ENCODE results near the gene TGOLN2.

Gene TGOLN2

DNA sequence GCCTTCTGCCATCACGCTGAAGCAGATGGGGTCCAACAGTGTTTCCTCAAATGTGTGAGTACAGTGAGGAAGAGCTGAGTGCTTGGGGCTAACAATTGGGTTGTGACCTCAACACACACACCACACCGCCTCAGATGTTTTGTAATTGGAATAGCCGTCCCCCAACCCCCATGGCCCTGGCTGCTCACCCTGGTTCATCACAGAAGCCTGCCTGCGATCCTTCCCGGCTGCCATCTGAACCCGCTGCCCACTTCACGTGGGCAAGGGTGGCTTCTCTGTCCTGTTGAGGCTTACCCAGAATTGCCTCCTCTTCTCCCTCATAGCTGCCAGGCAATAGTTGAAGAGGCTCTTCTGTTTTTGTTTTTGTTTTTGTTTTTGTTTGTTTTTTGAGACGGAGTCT lies 44.1 kb downstream of the TGOLN2 start:
- peak overlapping the region; percentile 42 for H3K14ac ChIP-seq (ENCODE audit: low read length)
- H3K27me3 ChIP-seq (ENCODE audit: control insufficient read depth in 3 of 3, insufficient read depth in 3 of 3, low read depth in 1 of 3, low read length in 3 of 3), result no peaks in the 10 kb centered on the region
- H2BK120ac ChIP-seq (ENCODE audit: low read depth, low read length), result no peak overlapping the region
- no peak overlapping the region for H3K9ac ChIP-seq (ENCODE audit: low read depth, low read length, poor library complexity)
- H2AK5ac ChIP-seq (ENCODE audit: low read depth, low read length), result no peak overlapping the region
- H3K4me1 ChIP-seq (ENCODE audit: control insufficient read depth in 2 of 2, insufficient read depth in 1 of 2, low read depth in 1 of 2, low read length in 2 of 2), result peaks cover 2 to 6% of the 10 kb centered on the region in 2 donors
- no peak overlapping the region for H2BK5ac ChIP-seq (ENCODE audit: low read length)
- no peak overlapping the region for H4K91ac ChIP-seq (ENCODE audit: low read depth, low read length, poor library complexity)
- no peaks in the 10 kb centered on the region for H3K9me3 ChIP-seq (replicated peaks in 1 of 2; ENCODE audit: control insufficient read depth in 2 of 2, insufficient read depth in 1 of 2, low read depth in 1 of 2, low read length in 2 of 2)
- H3K23ac ChIP-seq (ENCODE audit: low read depth, low read length, poor library complexity), result no peak overlapping the region
- H3K79me1 ChIP-seq (ENCODE audit: low read depth, low read length), result no peaks in the 10 kb centered on the region
- no peak overlapping the region for H2AFZ ChIP-seq (ENCODE audit: low read length)
- H3K18ac ChIP-seq (ENCODE audit: low read length), result no peak overlapping the region
- no peak overlapping the region for H2BK15ac ChIP-seq (ENCODE audit: low read length)
- H3K27ac ChIP-seq (replicated peaks; ENCODE audit: low read length), result no peak overlapping the region
- H3K36me3 ChIP-seq (replicated peaks in 1 of 2; ENCODE audit: control insufficient read depth in 2 of 2, insufficient read depth in 2 of 2, low read length in 2 of 2), result peaks cover 2 to 16% of the 10 kb centered on the region in 2 donors
- H3K4me2 ChIP-seq (ENCODE audit: insufficient read depth, low read length, poor library complexity, severe bottlenecking), result no peak overlapping the region
- no peak overlapping the region for H3K4me3 ChIP-seq (ENCODE audit: low read length in 2 of 2)
- H4K8ac ChIP-seq (ENCODE audit: low read depth, low read length), result no peak overlapping the region
- WGBS, 2 donors (ENCODE audit: extremely low coverage in 2 of 2, insufficient read length in 2 of 2, insufficient replicate concordance in 1 of 2), result no CpG with 5 or more reads among the region's 8 CpGs
- no peak overlapping the region for H2BK12ac ChIP-seq (ENCODE audit: low read length)
- DNase-seq (ENCODE audit: low spot score), result no peak
- H3K4ac ChIP-seq (ENCODE audit: low read length), result no peak overlapping the region

GRCh38 chr2:85282914-85283313 lies 44.9 kb downstream of the TGOLN2 start:
- Histone ChIP-seq H2BK15ac (ENCODE audit: low read length) (no peak overlapping the region), H3K4me3 (ENCODE audit: low read length in 2 of 2) (no peak overlapping the region), H2BK120ac (ENCODE audit: low read depth, low read length) (no peak overlapping the region), H3K4me2 (ENCODE audit: insufficient read depth, low read length, poor library complexity, severe bottlenecking) (no peak overlapping the region), H3K36me3 (replicated peaks in 1 of 2; ENCODE audit: control insufficient read depth in 2 of 2, insufficient read depth in 2 of 2, low read length in 2 of 2) (peaks cover 2 to 13% of the 10 kb centered on the region in 2 donors), H3K18ac (ENCODE audit: low read length) (no peak overlapping the region), H3K4ac (ENCODE audit: low read length) (no peak overlapping the region), H3K9ac (ENCODE audit: low read depth, low read length, poor library complexity) (no peak overlapping the region), H2AK5ac (ENCODE audit: low read depth, low read length) (no peak overlapping the region), H4K91ac (ENCODE audit: low read depth, low read length, poor library complexity) (no peak overlapping the region), H3K4me1 (ENCODE audit: control insufficient read depth in 2 of 2, insufficient read depth in 1 of 2, low read depth in 1 of 2, low read length in 2 of 2) (peaks cover 4 to 7% of the 10 kb centered on the region in 2 donors), H3K9me3 (replicated peaks in 1 of 2; ENCODE audit: control insufficient read depth in 2 of 2, insufficient read depth in 1 of 2, low read depth in 1 of 2, low read length in 2 of 2) (no peaks in the 10 kb centered on the region), H4K8ac (ENCODE audit: low read depth, low read length) (no peak overlapping the region), H2BK5ac (ENCODE audit: low read length) (no peak overlapping the region), H3K14ac (ENCODE audit: low read length) (no peak overlapping the region), H3K23ac (ENCODE audit: low read depth, low read length, poor library complexity) (no peak overlapping the region), H3K27ac (replicated peaks; ENCODE audit: low read length) (no peak overlapping the region), H3K27me3 (ENCODE audit: control insufficient read depth in 3 of 3, insufficient read depth in 3 of 3, low read depth in 1 of 3, low read length in 3 of 3) (no peaks in the 10 kb centered on the region), H2AFZ (ENCODE audit: low read length) (no peak overlapping the region), H3K79me1 (ENCODE audit: low read depth, low read length) (no peaks in the 10 kb centered on the region), H2BK12ac (ENCODE audit: low read length) (no peak overlapping the region)
- no CpG with 5 or more reads among the region's 7 CpGs for WGBS, 2 donors (ENCODE audit: extremely low coverage in 2 of 2, insufficient read length in 2 of 2, insufficient replicate concordance in 1 of 2)
- no peak for DNase-seq (ENCODE audit: low spot score)

DNA sequence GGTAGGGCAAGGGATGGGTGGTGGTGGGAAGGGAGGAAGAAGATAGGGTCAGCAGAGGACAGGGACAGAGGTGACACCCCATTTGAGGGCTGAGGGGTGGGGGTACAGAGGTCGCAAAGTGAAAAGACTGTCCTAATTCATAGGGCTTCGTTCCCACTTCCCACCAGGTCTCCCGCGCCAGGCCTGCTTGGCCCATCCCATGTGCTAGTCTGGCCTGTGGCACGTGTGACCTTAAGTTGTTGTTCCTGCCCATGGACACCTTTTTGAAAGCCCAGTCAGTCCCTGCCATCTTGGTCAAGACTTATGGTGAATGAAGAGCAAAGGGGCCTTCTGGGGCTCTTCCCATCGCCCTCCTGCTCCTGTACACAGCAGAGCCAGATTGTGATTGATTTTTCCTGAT lies 46.2 kb downstream of the TGOLN2 start:
- H3K9ac ChIP-seq (ENCODE audit: low read depth, low read length, poor library complexity), result no peak overlapping the region
- no peak overlapping the region for H2BK12ac ChIP-seq (ENCODE audit: low read length)
- H2BK15ac ChIP-seq (ENCODE audit: low read length), result no peak overlapping the region
- no peak overlapping the region for H3K4ac ChIP-seq (ENCODE audit: low read length)
- peak overlapping the region in 1 of 2 donors; percentile 29 for H3K4me3 ChIP-seq (ENCODE audit: low read length in 2 of 2)
- no peak overlapping the region for H2AK5ac ChIP-seq (ENCODE audit: low read depth, low read length)
- no peak overlapping the region for H2AFZ ChIP-seq (ENCODE audit: low read length)
- H3K4me1 ChIP-seq (ENCODE audit: control insufficient read depth in 2 of 2, insufficient read depth in 1 of 2, low read depth in 1 of 2, low read length in 2 of 2), result peaks cover 6 to 13% of the 10 kb centered on the region in 2 donors
- H3K36me3 ChIP-seq (replicated peaks in 1 of 2; ENCODE audit: control insufficient read depth in 2 of 2, insufficient read depth in 2 of 2, low read length in 2 of 2), result peaks cover 2 to 13% of the 10 kb centered on the region in 2 donors
- H3K27me3 ChIP-seq (ENCODE audit: control insufficient read depth in 3 of 3, insufficient read depth in 3 of 3, low read depth in 1 of 3, low read length in 3 of 3), result no peaks in the 10 kb centered on the region
- H4K91ac ChIP-seq (ENCODE audit: low read depth, low read length, poor library complexity), result no peak overlapping the region
- no peaks in the 10 kb centered on the region for H3K9me3 ChIP-seq (replicated peaks in 1 of 2; ENCODE audit: control insufficient read depth in 2 of 2, insufficient read depth in 1 of 2, low read depth in 1 of 2, low read length in 2 of 2)
- no peak overlapping the region for H3K4me2 ChIP-seq (ENCODE audit: insufficient read depth, low read length, poor library complexity, severe bottlenecking)
- no peak overlapping the region for H2BK5ac ChIP-seq (ENCODE audit: low read length)
- no peak overlapping the region for H3K14ac ChIP-seq (ENCODE audit: low read length)
- no peak overlapping the region for H3K27ac ChIP-seq (replicated peaks; ENCODE audit: low read length)
- DNase-seq (ENCODE audit: low spot score), result no peak
- no peak overlapping the region for H3K23ac ChIP-seq (ENCODE audit: low read depth, low read length, poor library complexity)
- H2BK120ac ChIP-seq (ENCODE audit: low read depth, low read length), result no peak overlapping the region
- H3K18ac ChIP-seq (ENCODE audit: low read length), result no peak overlapping the region
- WGBS, 2 donors (ENCODE audit: extremely low coverage in 2 of 2, insufficient read length in 2 of 2, insufficient replicate concordance in 1 of 2), result no CpG with 5 or more reads among the region's 6 CpGs
- no peaks in the 10 kb centered on the region for H3K79me1 ChIP-seq (ENCODE audit: low read depth, low read length)
- no peak overlapping the region for H4K8ac ChIP-seq (ENCODE audit: low read depth, low read length)

DNA sequence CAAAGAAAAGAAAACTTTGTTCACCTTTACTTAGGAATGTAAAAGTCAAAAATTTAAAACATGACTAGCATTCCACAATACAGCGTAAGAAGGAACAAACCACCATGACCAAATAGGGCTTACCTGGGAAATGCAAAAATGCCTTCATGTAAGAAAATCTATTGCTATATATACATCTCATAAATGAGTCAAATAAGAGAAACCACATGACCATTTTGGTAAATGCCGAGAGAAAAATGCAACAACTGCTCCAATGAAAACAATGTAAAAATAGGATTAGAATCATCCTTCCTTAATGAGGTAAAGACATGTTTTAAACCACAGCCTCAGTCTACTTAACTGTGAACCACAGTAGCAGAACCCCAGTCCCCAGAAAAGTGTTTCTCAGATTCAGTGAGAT lies 49.4 kb downstream of the TGOLN2 start:
- Histone ChIP-seq H3K27ac (replicated peaks; ENCODE audit: low read length) (no peak overlapping the region), H2BK12ac (ENCODE audit: low read length) (no peak overlapping the region), H2BK120ac (ENCODE audit: low read depth, low read length) (no peak overlapping the region), H3K27me3 (ENCODE audit: control insufficient read depth in 3 of 3, insufficient read depth in 3 of 3, low read depth in 1 of 3, low read length in 3 of 3) (no peaks in the 10 kb centered on the region), H3K4me1 (ENCODE audit: control insufficient read depth in 2 of 2, insufficient read depth in 1 of 2, low read depth in 1 of 2, low read length in 2 of 2) (peaks cover 3 to 13% of the 10 kb centered on the region in 2 donors), H3K4me2 (ENCODE audit: insufficient read depth, low read length, poor library complexity, severe bottlenecking) (no peak overlapping the region), H2BK15ac (ENCODE audit: low read length) (no peak overlapping the region), H2AK5ac (ENCODE audit: low read depth, low read length) (no peak overlapping the region), H3K36me3 (replicated peaks in 1 of 2; ENCODE audit: control insufficient read depth in 2 of 2, insufficient read depth in 2 of 2, low read length in 2 of 2) (peaks cover 2 to 5% of the 10 kb centered on the region in 2 donors), H3K9ac (ENCODE audit: low read depth, low read length, poor library complexity) (no peak overlapping the region), H3K23ac (ENCODE audit: low read depth, low read length, poor library complexity) (no peak overlapping the region), H3K4me3 (ENCODE audit: low read length in 2 of 2) (no peak overlapping the region), H2BK5ac (ENCODE audit: low read length) (no peak overlapping the region), H2AFZ (ENCODE audit: low read length) (no peak overlapping the region), H4K8ac (ENCODE audit: low read depth, low read length) (no peak overlapping the region), H3K4ac (ENCODE audit: low read length) (no peak overlapping the region), H3K79me1 (ENCODE audit: low read depth, low read length) (no peaks in the 10 kb centered on the region), H3K9me3 (replicated peaks in 1 of 2; ENCODE audit: control insufficient read depth in 2 of 2, insufficient read depth in 1 of 2, low read depth in 1 of 2, low read length in 2 of 2) (no peaks in the 10 kb centered on the region), H4K91ac (ENCODE audit: low read depth, low read length, poor library complexity) (no peak overlapping the region), H3K18ac (ENCODE audit: low read length) (no peak overlapping the region), H3K14ac (ENCODE audit: low read length) (no peak overlapping the region)
- WGBS, 2 donors (ENCODE audit: extremely low coverage in 2 of 2, insufficient read length in 2 of 2, insufficient replicate concordance in 1 of 2), result no CpG with 5 or more reads among the region's 2 CpGs
- no peak for DNase-seq (ENCODE audit: low spot score)
